Neural cell (in vitro differentiated cells): ENCODE results near the gene PWP2. TPM values are rescaled to one million over a fixed set of nuclear protein-coding genes. Genes with fewer than 3 reads are reported as not detected.

ENCODE experiments used
- H2AFZ ChIP-seq: fragments of 200-600, 300-800 bp; sonication (generic), shearing (Covaris generic); 2 replicates; pipeline ENCODE4 v1.6.0; 2014; ENCODE audit warnings: low read depth, mild to moderate bottlenecking, antibody characterized with exemption, low read length, moderate library complexity
- H3F3A ChIP-seq: fragments of 200-600 bp; shearing (Covaris generic); 2 replicates; pipeline ENCODE4 v1.6.1; 2016; ENCODE audit warnings: mild to moderate bottlenecking, moderate library complexity, mixed read lengths, antibody characterized with exemption, low read length; ENCODE audit not compliant: insufficient read depth, poor library complexity, severe bottlenecking
- H3K27ac ChIP-seq: fragments of 200-600, 300-800 bp; sonication (generic), shearing (Covaris generic); 2 replicates; pipeline ENCODE4 v1.5.1; 2014; ENCODE audit warnings: mild to moderate bottlenecking, low read length, moderate library complexity
- H3K27me3 ChIP-seq: fragments of 300-800, 200-600 bp; sonication (generic), shearing (Covaris generic); 2 replicates; pipeline ENCODE4 v1.6.0; 2014; ENCODE audit warnings: mild to moderate bottlenecking, low read depth, low read length, moderate library complexity; ENCODE audit not compliant: insufficient read depth
- H3K36me3 ChIP-seq: fragments of 300-800, 200-600 bp; sonication (generic), shearing (Covaris generic); 2 replicates; pipeline ENCODE4 v1.5.1; 2014; ENCODE audit warnings: mild to moderate bottlenecking, antibody characterized with exemption, low read length, moderate library complexity; ENCODE audit not compliant: insufficient read depth
- H3K4me2 ChIP-seq: fragments of 300-800, 200-600 bp; sonication (generic), shearing (Covaris generic); 2 replicates; pipeline ENCODE4 v1.6.0; 2014; ENCODE audit warnings: mild to moderate bottlenecking, low read length
- H3K4me3 ChIP-seq: fragments of 300-800, 200-600 bp; sonication (generic), shearing (Covaris generic); 2 replicates; pipeline ENCODE4 v1.5.1; 2014; ENCODE audit warnings: mild to moderate bottlenecking, low read length, moderate library complexity
- H3K79me2 ChIP-seq: fragments of 200-600 bp; shearing (Covaris generic); replicated peaks from 2 replicates; pipeline ENCODE4 v1.6.0; 2014; ENCODE audit warnings: mild to moderate bottlenecking, low read length, moderate library complexity; ENCODE audit not compliant: insufficient read depth
- H3K9ac ChIP-seq: fragments of 300-800, 200-600 bp; sonication (generic), shearing (Covaris generic); 2 replicates; pipeline ENCODE4 v1.6.1; 2016; ENCODE audit warnings: mild to moderate bottlenecking, low read length, mixed read lengths
- H3K9me2 ChIP-seq: fragments of 200-600 bp; shearing (Covaris generic); 2 replicates; pipeline ENCODE4 v1.6.1; 2016; ENCODE audit warnings: mild to moderate bottlenecking, low read length, mixed read lengths; ENCODE audit not compliant: insufficient read depth
- H3K9me3 ChIP-seq: fragments of 200-600, 300-800 bp; sonication (generic), shearing (Covaris generic); 2 replicates; pipeline ENCODE4 v1.6.1; 2016; ENCODE audit warnings: mild to moderate bottlenecking, mixed run types, low read length, moderate library complexity, mixed read lengths
- H4K20me1 ChIP-seq: fragments of 200-600 bp; shearing (Covaris generic); 2 replicates; pipeline ENCODE4 v1.6.1; 2016; ENCODE audit warnings: mild to moderate bottlenecking, mixed run types; ENCODE audit not compliant: insufficient read depth
- EP300 ChIP-seq: fragments of 450-650 bp; conservative IDR thresholded peaks from 2 replicates; pipeline ENCODE4 v1.6.1; 2014; ENCODE audit warnings: antibody characterized with exemption, mild to moderate bottlenecking, moderate library complexity; ENCODE audit not compliant: poor library complexity, severe bottlenecking
- EZH2 ChIP-seq: fragments of 200-600, 300-800 bp; shearing (Covaris generic), sonication (generic); IDR thresholded peaks from 2 replicates; pipeline ENCODE4 v1.6.1; 2014; ENCODE audit warnings: antibody characterized with exemption, low read length, borderline replicate concordance, mild to moderate bottlenecking; ENCODE audit not compliant: insufficient read depth, poor library complexity, severe bottlenecking
- MXI1 ChIP-seq: fragments of 450-650 bp; conservative IDR thresholded peaks from 2 replicates; pipeline ENCODE4 v1.6.1; 2014; ENCODE audit warnings: antibody characterized with exemption, mild to moderate bottlenecking; ENCODE audit not compliant: poor library complexity, severe bottlenecking
- POLR2AphosphoS5 ChIP-seq: IDR thresholded peaks from 2 replicates; pipeline ENCODE4 v1.6.1; 2012
- RAD21 ChIP-seq: fragments of 450-650 bp; conservative IDR thresholded peaks from 2 replicates; pipeline ENCODE4 v1.6.1; 2014; ENCODE audit warnings: antibody characterized with exemption, mild to moderate bottlenecking, moderate library complexity
- SMC3 ChIP-seq: fragments of 450-650 bp; conservative IDR thresholded peaks from 2 replicates; pipeline ENCODE4 v1.6.1; 2014; ENCODE audit warnings: antibody characterized with exemption, mild to moderate bottlenecking, moderate library complexity; ENCODE audit not compliant: poor library complexity
- TAF1 ChIP-seq: IDR thresholded peaks from 2 replicates; pipeline ENCODE4 v1.6.1; 2012; ENCODE audit warnings: low read depth
- polyA plus RNA-seq: library from polyadenylated mRNA; depleted of rRNA; stranded (reverse); fragments of >200 nt; gene quantifications from 2 replicates; pipeline ENCODE4 v1.2.3, GENCODE V29; 2014
- TF ChIP-seq, protein P1 (sequence below): IDR thresholded peaks from 2 replicates; pipeline ENCODE4 v1.6.1; 2012; ENCODE audit warnings: borderline replicate concordance
- TF ChIP-seq, protein P2 (sequence below): fragments of 450-650 bp; IDR thresholded peaks from 2 replicates; pipeline ENCODE4 v1.5.1; 2014; ENCODE audit warnings: antibody characterized with exemption, mild to moderate bottlenecking, moderate library complexity; ENCODE audit not compliant: poor library complexity, severe bottlenecking

The PWP2 gene
- polyA plus RNA-seq, 1 donor from 2014 or later, result 1.7 TPM

DNA sequence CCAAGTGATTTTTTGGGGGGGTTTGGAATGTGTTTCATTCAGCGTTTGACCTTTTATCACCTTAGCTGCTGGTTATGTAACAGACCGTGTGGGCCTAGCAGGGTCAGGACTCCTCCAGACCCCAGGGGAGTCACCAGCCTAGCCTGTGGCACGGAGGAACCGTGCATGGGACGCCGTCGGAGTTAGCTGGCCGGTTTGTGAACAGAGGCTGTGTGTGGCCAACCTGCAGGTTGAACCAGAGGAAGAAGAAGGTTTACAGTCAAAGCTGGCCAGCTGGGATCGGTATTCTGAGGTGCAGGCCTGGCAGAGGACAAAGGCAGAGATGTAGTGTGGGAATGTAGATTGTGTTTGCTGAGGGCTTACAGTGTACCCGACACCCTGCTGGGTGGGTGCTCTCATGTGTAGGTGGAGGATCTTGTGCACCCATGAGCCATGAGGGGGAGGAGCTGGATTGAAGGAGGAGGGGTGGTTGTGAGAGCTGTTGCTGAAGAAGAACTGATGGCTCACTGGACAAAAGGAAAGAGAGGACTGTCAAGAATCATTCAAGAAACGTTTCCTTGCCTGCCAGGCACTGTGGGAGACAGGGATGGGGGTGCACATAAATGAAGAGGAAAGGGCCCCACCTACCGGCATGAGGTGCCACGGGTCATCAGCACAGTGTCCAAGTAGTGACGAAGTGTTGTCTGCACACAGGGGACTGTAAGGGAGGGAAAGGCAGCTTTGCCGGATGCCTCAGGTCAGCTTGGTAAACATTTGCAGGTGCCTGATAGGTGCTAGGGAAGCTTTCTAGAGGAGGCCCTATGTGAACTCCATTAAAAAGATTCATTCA, 40.0 kb upstream of the PWP2 start:
- TF ChIP-seq POLR2AphosphoS5 (no peak), RAD21 (no peak), EZH2 (no peak), EP300 (no peak), TAF1 (no peak)
- TF ChIP-seq, protein P1, sequence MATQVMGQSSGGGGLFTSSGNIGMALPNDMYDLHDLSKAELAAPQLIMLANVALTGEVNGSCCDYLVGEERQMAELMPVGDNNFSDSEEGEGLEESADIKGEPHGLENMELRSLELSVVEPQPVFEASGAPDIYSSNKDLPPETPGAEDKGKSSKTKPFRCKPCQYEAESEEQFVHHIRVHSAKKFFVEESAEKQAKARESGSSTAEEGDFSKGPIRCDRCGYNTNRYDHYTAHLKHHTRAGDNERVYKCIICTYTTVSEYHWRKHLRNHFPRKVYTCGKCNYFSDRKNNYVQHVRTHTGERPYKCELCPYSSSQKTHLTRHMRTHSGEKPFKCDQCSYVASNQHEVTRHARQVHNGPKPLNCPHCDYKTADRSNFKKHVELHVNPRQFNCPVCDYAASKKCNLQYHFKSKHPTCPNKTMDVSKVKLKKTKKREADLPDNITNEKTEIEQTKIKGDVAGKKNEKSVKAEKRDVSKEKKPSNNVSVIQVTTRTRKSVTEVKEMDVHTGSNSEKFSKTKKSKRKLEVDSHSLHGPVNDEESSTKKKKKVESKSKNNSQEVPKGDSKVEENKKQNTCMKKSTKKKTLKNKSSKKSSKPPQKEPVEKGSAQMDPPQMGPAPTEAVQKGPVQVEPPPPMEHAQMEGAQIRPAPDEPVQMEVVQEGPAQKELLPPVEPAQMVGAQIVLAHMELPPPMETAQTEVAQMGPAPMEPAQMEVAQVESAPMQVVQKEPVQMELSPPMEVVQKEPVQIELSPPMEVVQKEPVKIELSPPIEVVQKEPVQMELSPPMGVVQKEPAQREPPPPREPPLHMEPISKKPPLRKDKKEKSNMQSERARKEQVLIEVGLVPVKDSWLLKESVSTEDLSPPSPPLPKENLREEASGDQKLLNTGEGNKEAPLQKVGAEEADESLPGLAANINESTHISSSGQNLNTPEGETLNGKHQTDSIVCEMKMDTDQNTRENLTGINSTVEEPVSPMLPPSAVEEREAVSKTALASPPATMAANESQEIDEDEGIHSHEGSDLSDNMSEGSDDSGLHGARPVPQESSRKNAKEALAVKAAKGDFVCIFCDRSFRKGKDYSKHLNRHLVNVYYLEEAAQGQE, result no peak
- Histone ChIP-seq H3F3A (no peaks in the 10 kb centered on the region), H3K36me3 (no peaks in the 10 kb centered on the region), H3K4me3 (no peak overlapping the region), H4K20me1 (no peaks in the 10 kb centered on the region), H3K79me2 (no peaks in the 10 kb centered on the region), H2AFZ (no peak overlapping the region), H3K4me2 (no peak overlapping the region), H3K9me3 (no peaks in the 10 kb centered on the region), H3K9ac (no peak overlapping the region), H3K27me3 (no peaks in the 10 kb centered on the region), H3K9me2 (no peaks in the 10 kb centered on the region), H3K27ac (no peak overlapping the region)

DNA sequence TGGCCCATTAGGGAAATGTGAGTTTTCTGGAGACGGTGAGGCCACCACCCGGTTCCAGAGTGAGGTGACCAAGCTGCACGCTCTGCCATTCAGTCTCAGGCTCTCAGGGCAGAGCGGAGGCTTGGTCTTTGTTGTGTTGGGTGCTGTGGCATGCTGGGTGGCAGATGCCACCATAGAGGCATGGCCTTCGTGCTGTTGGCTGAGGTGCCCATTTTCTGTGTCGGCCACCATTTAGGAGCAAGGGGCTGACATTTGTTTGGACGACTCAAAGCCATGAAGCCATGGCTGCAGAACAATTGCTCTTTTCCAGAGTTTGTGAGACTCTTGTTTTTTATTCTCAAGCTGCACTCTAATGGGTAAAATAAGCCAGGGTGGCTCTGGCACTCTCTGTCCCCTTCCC, 36.8 kb upstream of the PWP2 start:
- no peaks in the 10 kb centered on the region for H3F3A ChIP-seq
- no peaks in the 10 kb centered on the region for H3K9me2 ChIP-seq
- H2AFZ ChIP-seq, result no peak overlapping the region
- no peak overlapping the region for H3K9ac ChIP-seq
- no peak for TF ChIP-seq RAD21
- TF ChIP-seq, protein P1, result no peak
- no peak for TF ChIP-seq POLR2AphosphoS5
- no peak for TF ChIP-seq SMC3
- no peak for TF ChIP-seq EZH2
- TF ChIP-seq, protein P2, sequence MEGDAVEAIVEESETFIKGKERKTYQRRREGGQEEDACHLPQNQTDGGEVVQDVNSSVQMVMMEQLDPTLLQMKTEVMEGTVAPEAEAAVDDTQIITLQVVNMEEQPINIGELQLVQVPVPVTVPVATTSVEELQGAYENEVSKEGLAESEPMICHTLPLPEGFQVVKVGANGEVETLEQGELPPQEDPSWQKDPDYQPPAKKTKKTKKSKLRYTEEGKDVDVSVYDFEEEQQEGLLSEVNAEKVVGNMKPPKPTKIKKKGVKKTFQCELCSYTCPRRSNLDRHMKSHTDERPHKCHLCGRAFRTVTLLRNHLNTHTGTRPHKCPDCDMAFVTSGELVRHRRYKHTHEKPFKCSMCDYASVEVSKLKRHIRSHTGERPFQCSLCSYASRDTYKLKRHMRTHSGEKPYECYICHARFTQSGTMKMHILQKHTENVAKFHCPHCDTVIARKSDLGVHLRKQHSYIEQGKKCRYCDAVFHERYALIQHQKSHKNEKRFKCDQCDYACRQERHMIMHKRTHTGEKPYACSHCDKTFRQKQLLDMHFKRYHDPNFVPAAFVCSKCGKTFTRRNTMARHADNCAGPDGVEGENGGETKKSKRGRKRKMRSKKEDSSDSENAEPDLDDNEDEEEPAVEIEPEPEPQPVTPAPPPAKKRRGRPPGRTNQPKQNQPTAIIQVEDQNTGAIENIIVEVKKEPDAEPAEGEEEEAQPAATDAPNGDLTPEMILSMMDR, result no peak
- no peak for TF ChIP-seq MXI1
- no peak for TF ChIP-seq EP300
- no peak for TF ChIP-seq TAF1
- no peaks in the 10 kb centered on the region for H3K27me3 ChIP-seq
- H3K4me3 ChIP-seq, result no peak overlapping the region
- H4K20me1 ChIP-seq, result no peaks in the 10 kb centered on the region
- no peak overlapping the region for H3K4me2 ChIP-seq
- H3K9me3 ChIP-seq, result no peaks in the 10 kb centered on the region
- no peaks in the 10 kb centered on the region for H3K79me2 ChIP-seq
- H3K36me3 ChIP-seq, result no peaks in the 10 kb centered on the region
- H3K27ac ChIP-seq, result no peak overlapping the region
